Activated T-cell treated with anti-CD3 and anti-CD28 coated beads, Interleukin-2, amount 50 U/mL, for 4 hours (primary cell): ENCODE results near the gene HNRNPH2. TPM values are rescaled to one million over a fixed set of nuclear protein-coding genes. Genes with fewer than 3 reads are reported as not detected.

Source experiments
- ATAC-seq, 2 donors: fragments of 200-7000 bp; cut with Tn5 transposase; one replicate each; pipeline ENCODE4 v1.10.0; 2021
- DNase-seq: peaks from one replicate; pipeline ENCODE4 v3.0.0-alpha.2; 2020
- H3K27me3 Mint-ChIP-seq: one replicate; pipeline ENCODE4 v1.8.0; 2021; ENCODE audit warnings: low read depth, mixed read lengths
- H3K36me3 Mint-ChIP-seq: one replicate; pipeline ENCODE4 v1.8.0; 2022; ENCODE audit warnings: mixed read lengths; ENCODE audit not compliant: insufficient read depth
- H3K4me1 Mint-ChIP-seq: one replicate; pipeline ENCODE4 v1.8.0; 2021; ENCODE audit warnings: low read depth, mixed read lengths
- H3K4me3 Mint-ChIP-seq: one replicate; pipeline ENCODE4 v1.8.0; 2021; ENCODE audit warnings: mild to moderate bottlenecking, moderate library complexity, mixed read lengths
- H3K9me3 Mint-ChIP-seq: one replicate; pipeline ENCODE4 v1.8.0; 2021; ENCODE audit warnings: mixed read lengths
- total RNA-seq, 3 donors: library from RNA; stranded (reverse); gene quantifications; one replicate each; pipeline ENCODE4 v1.2.1, GENCODE V29; 2021

HNRNPH2 gene
- total RNA-seq, 3 donors from 2014 or later = 25.3 to 28.7 (median 26.5) TPM

- Mint-ChIP-seq H3K27me3 (no peaks in the 10 kb centered on the region), H3K36me3 (peaks cover 23% of the 10 kb centered on the region), H3K9me3 (no peaks in the 10 kb centered on the region), H3K4me1 (peaks cover 10% of the 10 kb centered on the region), H3K4me3 (no peak overlapping the region)
- DNase-seq = no peak
- ATAC-seq = no peak
Observed at GRCh38 chrX:101388604-101389003, 19.4 kb upstream of the HNRNPH2 start.

GRCh38 chrX:101390664-101391525 is 17.1 kb upstream of the HNRNPH2 start, which contains the start of gene RPL36A:
Gene RPL36A, plus strand, starts transcription at chrX:101391011. Its CDS starts 33 bp downstream, at chrX:101391044.
- Mint-ChIP-seq H3K27me3 (no peaks in the 10 kb centered on the region), H3K4me1 (peaks cover 20% of the 10 kb centered on the region), H3K4me3 (peak within 1 kb of the TSS; percentile 97), H3K36me3 (peaks cover 34% of the 10 kb centered on the region), H3K9me3 (no peaks in the 10 kb centered on the region)
- DNase-seq = peak; percentile 77
- ATAC-seq = peak; percentile 94 to 96

- Mint-ChIP-seq H3K9me3 (no peaks in the 10 kb centered on the region), H3K4me3 (peak overlapping the region; percentile 97), H3K4me1 (peaks cover 18% of the 10 kb centered on the region), H3K27me3 (no peaks in the 10 kb centered on the region), H3K36me3 (peaks cover 34% of the 10 kb centered on the region)
- ATAC-seq (no peak), DNase-seq (no peak)
Observed at GRCh38 chrX:101391831-101392230, 16.2 kb upstream of the HNRNPH2 start.

- peak overlapping the region; percentile 97 for H3K4me3 Mint-ChIP-seq
- peaks cover 18% of the 10 kb centered on the region for H3K4me1 Mint-ChIP-seq
- DNase-seq (no peak), ATAC-seq (no peak)
- no peaks in the 10 kb centered on the region for H3K27me3 Mint-ChIP-seq
- no peaks in the 10 kb centered on the region for H3K9me3 Mint-ChIP-seq
- peaks cover 34% of the 10 kb centered on the region for H3K36me3 Mint-ChIP-seq
Observed at GRCh38 chrX:101393530-101394305, 14.3 kb upstream of the HNRNPH2 start.

- H3K36me3 Mint-ChIP-seq = peaks cover 34% of the 10 kb centered on the region
- peaks cover 18% of the 10 kb centered on the region for H3K4me1 Mint-ChIP-seq
- DNase-seq (no peak), ATAC-seq (no peak)
- no peaks in the 10 kb centered on the region for H3K27me3 Mint-ChIP-seq
- peak overlapping the region; percentile 97 for H3K4me3 Mint-ChIP-seq
- H3K9me3 Mint-ChIP-seq = no peaks in the 10 kb centered on the region
Observed at GRCh38 chrX:101394372-101394771, 13.7 kb upstream of the HNRNPH2 start.

- DNase-seq (no peak), ATAC-seq (no peak)
- Mint-ChIP-seq H3K36me3 (peaks cover 37% of the 10 kb centered on the region), H3K4me1 (peaks cover 14% of the 10 kb centered on the region), H3K4me3 (no peak overlapping the region), H3K9me3 (no peaks in the 10 kb centered on the region), H3K27me3 (no peaks in the 10 kb centered on the region)
Observed at GRCh38 chrX:101395789-101396188, 12.2 kb upstream of the HNRNPH2 start.

GRCh38 chrX:101397779-101398178 is 10.2 kb upstream of the HNRNPH2 start:
- Mint-ChIP-seq H3K36me3 (peaks cover 24% of the 10 kb centered on the region), H3K9me3 (no peaks in the 10 kb centered on the region), H3K4me3 (no peak overlapping the region), H3K4me1 (peaks cover 12% of the 10 kb centered on the region), H3K27me3 (no peaks in the 10 kb centered on the region)
- DNase-seq = no peak
- ATAC-seq = no peak

- no peak overlapping the region for H3K4me3 Mint-ChIP-seq
- H3K36me3 Mint-ChIP-seq = peaks cover 19% of the 10 kb centered on the region
- no peaks in the 10 kb centered on the region for H3K27me3 Mint-ChIP-seq
- DNase-seq = no peak
- H3K4me1 Mint-ChIP-seq = peaks cover 9% of the 10 kb centered on the region
- ATAC-seq = no peak
- H3K9me3 Mint-ChIP-seq = no peaks in the 10 kb centered on the region
Observed at GRCh38 chrX:101398694-101399093, 9.3 kb upstream of the HNRNPH2 start.

- H3K36me3 Mint-ChIP-seq = peaks cover 18% of the 10 kb centered on the region
- DNase-seq = no peak
- ATAC-seq = no peak
- H3K4me1 Mint-ChIP-seq = peaks cover 5% of the 10 kb centered on the region
- H3K4me3 Mint-ChIP-seq = no peak overlapping the region
- H3K9me3 Mint-ChIP-seq = no peaks in the 10 kb centered on the region
- H3K27me3 Mint-ChIP-seq = no peaks in the 10 kb centered on the region
Observed at GRCh38 chrX:101399825-101400224, 8.2 kb upstream of the HNRNPH2 start.

- H3K4me3 Mint-ChIP-seq = peak overlapping the region; percentile 95
- H3K27me3 Mint-ChIP-seq = no peaks in the 10 kb centered on the region
- ATAC-seq = no peak
- peaks cover 19% of the 10 kb centered on the region for H3K4me1 Mint-ChIP-seq
- DNase-seq = no peak
- peaks cover 10% of the 10 kb centered on the region for H3K36me3 Mint-ChIP-seq
- no peaks in the 10 kb centered on the region for H3K9me3 Mint-ChIP-seq
Observed at GRCh38 chrX:101407167-101407747, 765 bp upstream of the HNRNPH2 start.

- peak; percentile 38 to 42 for ATAC-seq
- H3K27me3 Mint-ChIP-seq = no peaks in the 10 kb centered on the region
- peak overlapping the region; percentile 95 for H3K4me3 Mint-ChIP-seq
- DNase-seq = no peak
- peaks cover 16% of the 10 kb centered on the region for H3K36me3 Mint-ChIP-seq
- no peaks in the 10 kb centered on the region for H3K9me3 Mint-ChIP-seq
- H3K4me1 Mint-ChIP-seq = peaks cover 27% of the 10 kb centered on the region
Observed at GRCh38 chrX:101408532-101408841, 465 bp downstream of the HNRNPH2 start.

GRCh38 chrX:101409043-101409442 is 1.0 kb downstream of the HNRNPH2 start:
- no peaks in the 10 kb centered on the region for H3K27me3 Mint-ChIP-seq
- H3K36me3 Mint-ChIP-seq = peaks cover 15% of the 10 kb centered on the region
- H3K9me3 Mint-ChIP-seq = no peaks in the 10 kb centered on the region
- DNase-seq (no peak), ATAC-seq (no peak)
- H3K4me1 Mint-ChIP-seq = peaks cover 27% of the 10 kb centered on the region
- peak overlapping the region; percentile 95 for H3K4me3 Mint-ChIP-seq

- Mint-ChIP-seq H3K4me1 (peaks cover 34% of the 10 kb centered on the region), H3K36me3 (peaks cover 13% of the 10 kb centered on the region), H3K27me3 (no peaks in the 10 kb centered on the region), H3K9me3 (no peaks in the 10 kb centered on the region), H3K4me3 (peak overlapping the region; percentile 72)
- no peak for ATAC-seq
- DNase-seq = no peak
Observed at GRCh38 chrX:101410461-101410860, 2.4 kb downstream of the HNRNPH2 start.

GRCh38 chrX:101411984-101412383 is 4.0 kb downstream of the HNRNPH2 start:
- Mint-ChIP-seq H3K4me3 (no peak overlapping the region), H3K9me3 (no peaks in the 10 kb centered on the region), H3K27me3 (no peaks in the 10 kb centered on the region), H3K36me3 (peaks cover 13% of the 10 kb centered on the region), H3K4me1 (peaks cover 35% of the 10 kb centered on the region)
- DNase-seq = no peak
- ATAC-seq = no peak
